Measurements from ENCODE around the gene PPP1R8.

- TF ChIP-seq CTCF (conservative IDR thresholded peaks at IDR 0.05; ENCODE audit: low read length) (no peak), EZH2phosphoT487 (IDR thresholded peaks at IDR 0.05; ENCODE audit: borderline replicate concordance) (no peak)
Measured at GRCh38 chr1:27885114-27885528, 54.5 kb downstream of the PPP1R8 start.
